HepG2 (cell line): ENCODE measurements around the gene ITSN2. TPM values are rescaled to one million over a fixed set of nuclear protein-coding genes. Genes with fewer than 3 reads are reported as not detected.

Experiments
- ATAD3A ChIP-seq: sonication (generic); formaldehyde crosslinking; IDR thresholded peaks from 2 replicates; pipeline ENCODE4 v1.4.0; 2020; ENCODE audit warnings: missing genetic modification reagents
- HDAC6 ChIP-seq: fragments of 200-600 bp; sonication (generic); IDR thresholded peaks from 2 replicates; pipeline ENCODE4 v1.7.0; 2017; ENCODE audit warnings: mild to moderate bottlenecking, antibody characterized with exemption, low read length, low read depth
- IRF2 ChIP-seq: IDR thresholded peaks from 2 replicates; pipeline ENCODE4 v1.6.1; 2018; ENCODE audit warnings: missing genetic modification reagents, missing compliant biosample characterization
- MYC ChIP-seq: sonication (generic); formaldehyde crosslinking; IDR thresholded peaks from 2 replicates; pipeline ENCODE4 v1.9.0; 2021; ENCODE audit warnings: missing genetic modification reagents, borderline replicate concordance
- NONO ChIP-seq, 2 experiments: fragments of 450-650 bp in 1 of 2; sonication (generic) in 1 of 2; formaldehyde crosslinking in 1 of 2; IDR thresholded peaks in 1 of 2; conservative IDR thresholded peaks in 1 of 2; 2 replicates each; pipeline versions ENCODE4 v1.6.1 to v1.8.0; 2017 to 2022; ENCODE audit warnings: mild to moderate bottlenecking in 1 of 2, missing genetic modification reagents in 1 of 2, moderate library complexity in 1 of 2
- PHB2 ChIP-seq: fragments of 450-650 bp; IDR thresholded peaks from 2 replicates; pipeline ENCODE4 v1.6.1; 2018; ENCODE audit not compliant: partially characterized antibody
- PRDM10 ChIP-seq: sonication (generic); formaldehyde crosslinking; IDR thresholded peaks from 2 replicates; pipeline ENCODE4 v1.4.0; 2020; ENCODE audit warnings: low read depth, missing genetic modification reagents
- PRDM15 ChIP-seq: sonication (generic); formaldehyde crosslinking; IDR thresholded peaks from 2 replicates; pipeline ENCODE4 v1.4.0; 2020; ENCODE audit warnings: missing genetic modification reagents
- RORA ChIP-seq: sonication (generic); formaldehyde crosslinking; IDR thresholded peaks from 2 replicates; pipeline ENCODE4 v1.5.0; 2020; ENCODE audit warnings: mild to moderate bottlenecking, missing genetic modification reagents, moderate library complexity
- RXRA ChIP-seq: sonication (generic); formaldehyde crosslinking; IDR thresholded peaks from 2 replicates; pipeline ENCODE4 v1.5.1; 2020; ENCODE audit warnings: missing genetic modification reagents
- SAFB2 ChIP-seq: sonication (generic); formaldehyde crosslinking; IDR thresholded peaks from 2 replicates; pipeline ENCODE4 v1.5.1; 2020; ENCODE audit warnings: missing genetic modification reagents, low read depth, mild to moderate bottlenecking, borderline replicate concordance
- ZFYVE20 ChIP-seq: sonication (generic); formaldehyde crosslinking; IDR thresholded peaks from 2 replicates; pipeline ENCODE4 v1.8.0; 2023; ENCODE audit warnings: low read depth, mild to moderate bottlenecking, moderate library complexity, missing genetic modification reagents, borderline replicate concordance
- ZKSCAN5 ChIP-seq: sonication (generic); formaldehyde crosslinking; IDR thresholded peaks from 2 replicates; pipeline ENCODE4 v1.5.1; 2020; ENCODE audit warnings: mild to moderate bottlenecking, missing genetic modification reagents
- ZNF616 ChIP-seq: sonication (generic); formaldehyde crosslinking; IDR thresholded peaks from 2 replicates; pipeline ENCODE4 v1.5.0; 2020; ENCODE audit warnings: low read depth, mild to moderate bottlenecking, missing genetic modification reagents
- ZNF713 ChIP-seq: sonication (generic); formaldehyde crosslinking; IDR thresholded peaks from 2 replicates; pipeline ENCODE4 v1.4.0; 2020; ENCODE audit warnings: mild to moderate bottlenecking, missing genetic modification reagents
- ZNF749 ChIP-seq: sonication (generic); formaldehyde crosslinking; IDR thresholded peaks from 2 replicates; pipeline ENCODE4 v1.8.0; 2022; ENCODE audit warnings: mild to moderate bottlenecking, missing genetic modification reagents, moderate library complexity, borderline replicate concordance
- ZNF83 ChIP-seq: sonication (generic); formaldehyde crosslinking; IDR thresholded peaks from 2 replicates; pipeline ENCODE4 v1.4.0; 2020; ENCODE audit warnings: missing genetic modification reagents, mild to moderate bottlenecking, borderline replicate concordance
- polyA plus RNA-seq, 8 experiments: library from polyadenylated mRNA; depleted of rRNA in 3 of 8; stranded (reverse) in 7 of 8; unstranded in 1 of 8; fragments of >200 nt; fragmentation: Illumina TruSeq in 4 of 8; extraction: Trizol in 4 of 8; gene quantifications; 2 replicates each; pipeline versions ENCODE4 v1.2.1 to v1.2.3, GENCODE V29; 2011 to 2016; ENCODE audit warnings: low read depth in 4 of 8, missing spikeins in 1 of 8, mixed read lengths in 1 of 8; ENCODE audit not compliant: insufficient read depth in 1 of 8
- total RNA-seq, 5 experiments: library from RNA; depleted of rRNA; stranded (reverse); fragments of >200 nt; fragmentation: Illumina TruSeq; extraction: Trizol; gene quantifications; 2 replicates each; pipeline ENCODE4 v1.2.3, GENCODE V29; 2016; ENCODE audit warnings: low read depth in 1 of 5
- TF ChIP-seq, protein P1 (sequence below): IDR thresholded peaks from 2 replicates; pipeline ENCODE4 v1.6.1; 2016; ENCODE audit warnings: low read depth

ITSN2 gene
- total and polyA plus RNA-seq, 2 of the 13 experiments (the other 11 are each of a cell fraction or from before 2014, with no cell fraction given) = 26.0 to 26.6 TPM

- TF ChIP-seq, protein P1, sequence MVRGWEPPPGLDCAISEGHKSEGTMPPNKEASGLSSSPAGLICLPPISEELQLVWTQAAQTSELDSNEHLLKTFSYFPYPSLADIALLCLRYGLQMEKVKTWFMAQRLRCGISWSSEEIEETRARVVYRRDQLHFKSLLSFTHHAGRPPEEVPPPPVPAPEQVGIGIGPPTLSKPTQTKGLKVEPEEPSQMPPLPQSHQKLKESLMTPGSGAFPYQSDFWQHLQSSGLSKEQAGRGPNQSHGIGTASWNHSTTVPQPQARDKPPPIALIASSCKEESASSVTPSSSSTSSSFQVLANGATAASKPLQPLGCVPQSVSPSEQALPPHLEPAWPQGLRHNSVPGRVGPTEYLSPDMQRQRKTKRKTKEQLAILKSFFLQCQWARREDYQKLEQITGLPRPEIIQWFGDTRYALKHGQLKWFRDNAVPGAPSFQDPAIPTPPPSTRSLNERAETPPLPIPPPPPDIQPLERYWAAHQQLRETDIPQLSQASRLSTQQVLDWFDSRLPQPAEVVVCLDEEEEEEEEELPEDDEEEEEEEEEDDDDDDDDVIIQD (CRISPR knock-in tag) = no peak
- TF ChIP-seq NONO (IDR thresholded peaks at IDR 0.05) (no peak), NONO (CRISPR knock-in tag; conservative IDR thresholded peaks at IDR 0.05) (peak; percentile 97), ZNF616 (CRISPR knock-in tag) (no peak; the same call in 1 of the 2 replicates), MYC (CRISPR knock-in tag) (peak; percentile 63), IRF2 (CRISPR knock-in tag) (peak; percentile 62; the same call in 1 of the 2 replicates), ZNF83 (CRISPR knock-in tag) (peak; percentile 68; the same call in 1 of the 2 replicates), HDAC6 (no peak), PRDM15 (peak; percentile 54), ZNF749 (peak; percentile 65; the same call in 1 of the 2 replicates), RORA (CRISPR knock-in tag) (no peak), SAFB2 (0 out of 2 replicates have a peak, but pooled peaks have one; percentile 82), ZNF713 (CRISPR knock-in tag) (0 out of 2 replicates have a peak, but pooled peaks have one; percentile 78), ATAD3A (CRISPR knock-in tag) (no peak), PRDM10 (CRISPR knock-in tag) (0 out of 2 replicates have a peak, but pooled peaks have one; percentile 7), PHB2 (no peak), ZKSCAN5 (CRISPR knock-in tag) (no peak), ZFYVE20 (CRISPR knock-in tag) (peak; percentile 76; the same call in 1 of the 2 replicates), RXRA (CRISPR knock-in tag) (peak; percentile 92)
Observed at GRCh38 chr2:24360050-24360962, at the start of gene ITSN2 (continued).
